UCSD-AML1 (cell line): ENCODE data around the gene RPS3.
"Not testable (repeated sequence)": the region's sequence is repeated elsewhere in the genome, so short reads cannot be mapped to it uniquely, and the experiment has no call there.

ENCODE experiments used
- DNase-seq: peaks from one replicate; lab custom pipeline; 2025; ENCODE audit not compliant: unreplicated experiment; lab: John Stamatoyannopoulos, UW

Gene RPS3

GRCh38 chr11:75399344-75400145 lies at the start of gene RPS3:
Gene RPS3, plus strand, starts transcription at chr11:75399518. Its CDS starts 30 bp downstream, at chr11:75399548.
- peak; percentile 90 for DNase-seq

DNA sequence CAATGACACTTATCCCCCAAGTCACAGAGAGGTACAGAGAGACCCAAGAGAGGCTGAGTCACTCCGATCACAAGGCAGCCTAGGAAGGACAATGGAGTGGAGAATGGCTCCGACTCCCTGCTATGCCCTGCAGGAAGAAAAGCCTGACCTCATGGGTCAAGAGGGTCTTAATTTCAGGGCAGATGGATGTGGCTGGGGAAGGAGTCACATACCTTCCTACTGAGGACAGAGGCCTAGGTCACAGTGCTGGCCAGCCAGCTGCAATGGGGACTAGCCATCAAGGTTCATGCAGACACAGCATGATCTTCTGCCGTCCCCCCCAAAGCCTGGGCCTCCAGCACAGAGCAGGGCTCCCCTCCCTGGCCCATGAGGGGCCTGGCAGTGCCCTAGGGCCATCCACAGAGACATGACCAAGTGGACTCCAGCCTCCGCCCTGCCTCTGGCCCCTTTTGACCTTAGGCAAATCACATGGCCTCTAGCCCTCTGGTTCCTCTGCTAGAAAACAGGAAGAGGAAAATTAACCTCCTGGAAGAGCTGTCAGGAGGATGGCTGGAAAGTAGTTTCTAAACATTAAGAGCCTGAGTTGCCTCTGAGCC lies 49.7 kb upstream of the RPS3 start:
- no peak for DNase-seq

DNA sequence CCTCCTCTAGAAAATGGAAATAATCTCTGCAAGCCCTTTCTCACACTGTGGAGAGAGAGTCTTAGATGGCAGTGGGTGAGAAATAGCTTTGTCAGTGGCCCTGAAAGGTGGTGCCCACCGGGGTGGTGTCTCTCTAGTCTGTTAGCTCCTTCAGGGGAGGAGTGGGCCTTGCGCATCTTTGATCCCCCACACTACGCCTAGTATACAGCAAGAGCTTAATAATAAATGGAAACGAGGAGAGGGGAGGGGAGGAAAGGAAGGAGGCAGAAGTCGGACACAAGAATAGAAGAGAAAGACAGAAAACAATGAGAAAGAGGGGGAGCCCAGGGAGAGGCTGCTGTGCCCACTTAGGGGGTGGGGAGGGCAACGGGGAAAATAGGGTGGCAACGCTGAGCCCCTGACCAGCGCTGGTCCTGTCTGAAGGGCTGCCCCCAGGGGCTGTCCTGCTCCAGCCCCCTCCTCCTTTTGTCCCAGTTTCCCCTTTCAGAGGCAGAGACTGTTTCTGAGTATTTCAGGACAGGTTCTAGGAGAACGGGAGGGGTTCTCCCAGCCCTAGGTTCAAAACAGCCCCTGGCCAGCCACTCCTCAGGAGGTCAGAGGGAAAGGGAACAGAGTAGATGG lies 49.1 kb upstream of the RPS3 start:
- DNase-seq: no peak

DNA sequence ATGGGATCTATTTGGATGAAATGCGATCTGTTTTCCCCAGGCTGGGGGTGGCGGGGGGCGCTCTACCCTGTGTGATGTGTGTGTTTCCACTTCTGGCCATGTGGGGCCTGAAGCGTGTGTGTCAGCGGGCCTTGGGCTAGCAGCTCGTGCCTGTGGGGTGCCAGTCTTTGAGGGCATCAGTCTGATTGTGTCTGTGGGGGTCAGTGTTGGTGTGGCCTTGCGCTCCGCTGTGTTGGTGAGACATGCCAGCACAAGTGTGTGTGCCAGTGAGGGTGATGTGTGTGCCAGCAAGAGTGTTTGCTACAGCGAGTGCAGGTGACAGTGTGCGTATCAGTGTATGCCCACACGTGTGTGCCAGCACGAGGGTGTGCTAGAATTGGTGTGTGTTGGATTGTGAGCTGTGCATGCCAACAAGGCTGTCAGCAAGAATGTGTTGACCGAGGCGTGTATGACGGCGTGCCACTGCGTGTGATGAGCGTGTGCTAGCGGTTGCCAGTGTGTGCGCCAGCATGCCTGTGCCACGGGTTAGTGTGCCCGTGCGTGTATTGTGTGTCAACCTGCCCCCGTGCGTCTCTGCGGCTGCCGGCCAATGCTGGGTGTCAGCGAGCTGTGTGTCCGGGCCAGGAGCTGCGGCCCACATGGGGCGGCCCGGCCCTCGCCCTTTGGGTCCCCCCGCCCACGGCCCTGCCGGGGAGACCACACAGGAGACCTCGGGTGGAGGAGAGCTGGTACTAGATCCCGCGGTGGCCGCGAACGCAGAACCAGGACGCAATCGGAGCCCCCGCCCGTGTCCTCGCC lies 48.4 kb upstream of the RPS3 start:
- DNase-seq: peak; percentile 64

DNA sequence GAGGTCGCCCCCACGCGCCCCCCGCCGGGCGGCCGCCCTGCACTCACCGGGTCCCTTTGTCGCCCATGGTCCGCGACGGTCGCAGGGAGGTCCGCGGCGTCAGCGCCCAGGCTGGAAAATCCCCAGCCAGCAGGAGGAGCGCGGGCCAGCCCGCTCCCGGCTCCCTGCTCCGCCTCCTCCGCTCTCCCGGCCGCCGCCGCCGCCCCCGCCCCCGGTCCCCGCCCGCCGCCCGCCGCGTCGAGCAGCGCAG lies 47.9 kb upstream of the RPS3 start, which contains the start of gene ARRB1:
TSS of gene ARRB1 (minus strand) at position 121 of the 250 bp plus-strand sequence. CDS start at position 67, 54 bp downstream.
- no peak for DNase-seq

DNA sequence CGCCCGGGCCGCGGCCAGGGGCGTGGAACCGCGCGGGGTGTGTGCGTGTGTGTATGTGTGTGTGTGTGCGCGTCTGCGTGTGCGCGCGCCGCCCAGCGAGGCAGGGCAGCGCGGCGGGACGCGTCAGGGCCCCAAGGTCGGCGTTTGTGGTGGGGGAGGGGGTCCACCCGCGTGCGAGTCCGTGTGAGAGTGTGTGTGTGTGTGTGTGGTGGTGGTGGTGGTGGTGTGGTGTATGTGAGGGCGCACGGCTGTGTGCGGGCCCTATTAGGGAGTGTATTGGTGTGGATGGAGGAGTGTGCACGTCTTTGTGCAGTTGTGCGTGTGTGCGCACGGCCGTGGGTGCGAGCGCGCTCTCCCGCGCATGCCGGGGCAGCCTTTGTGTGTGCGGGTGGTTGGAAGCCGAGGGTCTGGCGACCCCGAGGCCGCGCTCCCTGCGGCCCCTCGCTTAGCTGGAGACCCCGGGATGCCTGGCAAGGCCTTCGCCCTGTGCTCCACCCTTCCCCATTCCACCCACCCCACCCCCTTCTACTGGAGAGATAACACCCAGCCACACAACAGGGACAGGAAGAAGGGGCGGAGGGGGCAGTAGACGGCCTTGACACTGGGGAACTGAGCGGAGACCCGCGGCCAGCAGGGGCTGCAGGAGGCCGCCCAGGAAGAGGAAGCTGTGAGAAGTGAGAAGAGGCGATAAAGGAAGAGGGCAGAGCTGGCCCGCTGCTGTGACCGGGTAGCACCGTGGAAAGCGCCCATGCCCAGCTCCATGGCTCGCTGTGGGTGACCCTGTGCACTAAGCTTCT lies 47.3 kb upstream of the RPS3 start:
- peak; percentile 88 for DNase-seq

- no peak for DNase-seq
Observed at GRCh38 chr11:75352588-75353206, 46.6 kb upstream of the RPS3 start.

DNA sequence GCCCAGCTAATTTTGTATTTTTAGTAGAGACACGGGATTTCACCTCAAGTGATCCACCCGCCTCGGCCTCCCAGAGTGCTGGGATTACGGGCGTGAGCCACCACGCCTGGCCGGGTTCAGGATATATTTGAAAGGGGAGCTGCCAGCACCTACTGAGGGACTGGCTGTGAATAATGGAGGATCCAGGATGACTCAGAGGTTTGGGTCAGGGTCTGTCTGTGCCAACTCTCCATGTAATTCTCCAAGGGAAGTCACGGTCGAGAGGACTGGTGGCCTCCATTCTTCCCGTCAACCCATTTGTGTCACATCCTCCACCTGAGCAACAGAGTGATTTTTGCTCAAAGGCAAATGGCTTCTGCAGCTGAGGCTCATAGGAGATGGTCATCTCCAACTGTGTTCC lies 44.3 kb upstream of the RPS3 start:
- DNase-seq: no peak

DNA sequence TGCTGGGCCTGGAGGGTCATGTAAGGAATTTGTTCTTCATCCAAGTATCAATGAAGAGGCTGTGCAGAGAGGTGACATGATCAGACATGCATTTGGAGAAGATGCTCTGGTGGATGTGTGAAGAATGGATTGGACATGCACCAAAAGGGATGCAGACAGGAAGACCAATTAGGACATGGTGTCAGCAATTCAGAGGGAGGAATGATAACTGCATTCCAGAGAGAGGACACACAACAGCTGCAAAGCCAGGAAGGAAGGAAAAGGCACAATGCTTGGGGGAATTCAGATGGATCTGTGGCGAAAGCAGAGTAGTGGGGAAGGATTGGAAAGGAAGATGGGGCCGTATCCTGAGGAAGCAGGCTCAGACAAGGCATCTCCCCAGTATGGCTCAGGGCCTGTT lies 42.7 kb upstream of the RPS3 start:
- no peak for DNase-seq

- not testable (repeated sequence) for DNase-seq
Observed at GRCh38 chr11:75362285-75362684, 37.0 kb upstream of the RPS3 start.

GRCh38 chr11:75365711-75366181 lies 33.6 kb upstream of the RPS3 start:
- no peak for DNase-seq

GRCh38 chr11:75366826-75367225 lies 32.5 kb upstream of the RPS3 start:
- DNase-seq: not testable (repeated sequence)

DNA sequence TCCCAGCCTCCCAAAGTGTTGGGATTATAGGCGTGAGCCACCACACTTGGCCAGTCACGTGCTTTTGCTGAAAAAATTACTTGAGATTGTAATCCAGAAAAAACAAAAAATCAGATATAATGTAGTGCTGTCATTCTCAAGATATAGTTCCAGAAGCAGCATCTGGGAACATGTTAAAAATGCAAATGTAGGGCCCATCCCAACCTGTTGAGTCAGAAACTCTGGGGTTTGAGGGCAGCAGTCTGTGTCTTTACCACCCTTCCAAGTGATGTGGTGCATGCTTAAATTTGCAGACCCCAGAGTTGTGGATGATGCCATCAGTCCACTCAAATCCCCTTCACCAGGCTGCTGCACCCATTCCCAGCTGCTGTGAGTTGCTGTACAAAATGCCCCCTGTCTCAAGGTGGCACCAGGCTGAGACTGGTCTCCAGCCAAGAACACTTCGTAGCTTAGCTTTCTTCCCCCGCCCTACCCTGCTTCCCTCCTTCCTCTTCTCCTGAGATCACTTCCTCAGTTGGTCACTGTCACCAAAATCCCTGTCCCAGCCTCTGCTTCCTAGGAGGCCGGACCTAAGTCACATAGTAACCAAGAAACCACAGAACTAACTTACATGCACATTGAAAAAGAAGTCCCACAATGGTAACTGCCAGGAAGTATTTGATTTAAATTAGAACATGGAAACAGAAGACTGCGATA lies 29.6 kb upstream of the RPS3 start:
- DNase-seq: peak; percentile 74

- DNase-seq: no peak
Observed at GRCh38 chr11:75371949-75372876, 27.1 kb upstream of the RPS3 start.

GRCh38 chr11:75373201-75373600 lies 26.1 kb upstream of the RPS3 start:
- DNase-seq: no peak

- DNase-seq: no peak
Observed at GRCh38 chr11:75374646-75375045, 24.7 kb upstream of the RPS3 start.

DNA sequence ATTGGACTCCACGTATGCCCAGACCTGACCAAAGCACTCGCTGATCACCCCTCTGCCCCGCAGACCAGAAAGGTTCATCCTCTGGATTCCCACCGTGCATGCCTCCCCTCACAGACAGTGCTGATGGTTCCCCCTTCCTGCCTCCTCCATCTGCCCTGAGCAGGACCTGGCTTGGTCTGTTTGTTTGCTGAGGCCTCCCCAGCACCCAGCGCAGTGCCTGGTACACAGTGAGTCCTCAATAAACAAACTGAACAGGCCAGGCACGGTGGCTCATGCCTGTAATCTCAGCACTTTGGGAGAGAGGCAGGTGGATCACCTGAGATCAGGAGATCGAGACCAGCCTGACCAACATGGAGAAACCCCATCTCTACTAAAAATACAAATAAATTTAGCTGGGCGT lies 23.7 kb upstream of the RPS3 start:
- DNase-seq: no peak

DNA sequence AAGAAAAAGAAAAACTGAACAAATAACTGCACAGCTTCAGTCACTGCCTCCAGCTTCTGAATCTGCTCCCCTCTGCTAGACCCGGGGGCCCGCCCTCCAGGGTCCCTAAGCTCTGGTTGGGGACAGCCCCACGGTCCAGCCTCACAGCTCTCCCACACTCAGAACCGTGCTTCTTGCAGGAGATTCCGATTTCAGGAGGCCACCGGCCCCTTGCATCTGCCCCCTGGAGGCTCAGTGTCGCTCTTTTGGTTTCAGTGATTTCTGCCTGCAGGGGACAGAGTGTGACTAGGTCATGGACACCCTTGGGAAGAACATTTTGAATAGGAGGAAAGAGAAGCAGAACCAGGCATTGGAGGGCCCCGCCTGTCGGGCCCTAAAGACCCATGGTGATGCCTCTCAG lies 23.1 kb upstream of the RPS3 start:
- no peak for DNase-seq

DNA sequence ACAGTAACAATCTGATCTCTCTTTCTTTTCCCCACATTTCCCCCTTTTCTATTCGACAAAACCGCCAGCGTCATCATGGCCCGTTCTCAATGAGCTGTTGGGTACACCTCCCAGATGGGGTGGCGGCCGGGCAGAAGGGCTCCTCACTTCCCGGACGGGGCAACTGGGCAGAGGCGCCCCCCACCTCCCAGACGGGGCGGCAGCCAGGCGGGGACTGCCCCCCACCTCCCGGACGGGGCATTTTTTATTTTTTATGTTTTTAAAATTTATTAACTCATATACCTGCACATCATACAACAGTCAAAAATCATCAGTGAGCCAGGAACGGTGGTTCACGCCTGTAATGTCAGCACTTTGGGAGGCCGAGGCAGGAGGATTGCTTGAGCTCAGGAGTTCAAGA lies 20.5 kb upstream of the RPS3 start:
- not testable (repeated sequence) for DNase-seq
